ENCODE measurements around the gene GRIN2A.

The GRIN2A gene

DNA sequence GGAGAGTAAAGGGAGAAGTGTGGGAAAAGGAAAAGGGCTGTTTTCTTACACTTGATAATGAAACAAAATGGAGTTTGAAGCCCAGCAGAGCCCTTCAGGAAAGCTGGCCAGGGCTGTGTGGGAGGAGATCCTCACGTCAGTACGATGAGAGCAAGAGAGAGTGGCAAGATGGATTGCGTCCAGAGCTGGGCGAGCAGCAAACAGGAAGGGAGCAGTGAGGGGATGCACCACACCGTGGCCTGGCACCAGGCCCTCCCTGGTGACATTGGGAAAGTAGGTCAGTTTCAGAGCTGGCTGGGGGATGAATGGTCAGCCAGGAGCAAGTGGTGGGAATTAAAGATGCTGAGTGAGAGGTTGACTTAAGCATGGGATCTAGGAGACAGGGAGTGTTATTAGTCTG lies 273.6 kb downstream of the GRIN2A start:
- peak; percentile 87 for DNase-seq

DNA sequence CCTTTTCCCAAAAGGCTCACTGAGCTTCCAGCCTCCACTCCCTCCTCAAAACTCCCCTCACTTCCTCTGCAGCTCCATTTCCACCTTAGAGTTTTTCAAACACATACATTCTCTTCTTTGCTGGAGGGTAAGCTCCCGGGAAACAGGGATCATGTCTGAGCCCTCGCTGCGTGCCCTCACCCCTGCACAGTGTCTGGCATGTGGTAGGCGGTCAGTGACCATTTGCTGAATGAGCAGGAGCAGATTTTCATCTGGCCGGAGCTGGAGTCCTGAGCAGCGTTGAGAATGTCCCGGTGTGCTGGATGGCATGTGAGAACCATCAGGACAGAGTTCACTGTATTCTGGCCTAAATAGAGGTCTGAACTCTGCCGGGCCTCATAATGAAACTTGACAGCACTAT lies 274.5 kb downstream of the GRIN2A start:
- no peak for DNase-seq

DNA sequence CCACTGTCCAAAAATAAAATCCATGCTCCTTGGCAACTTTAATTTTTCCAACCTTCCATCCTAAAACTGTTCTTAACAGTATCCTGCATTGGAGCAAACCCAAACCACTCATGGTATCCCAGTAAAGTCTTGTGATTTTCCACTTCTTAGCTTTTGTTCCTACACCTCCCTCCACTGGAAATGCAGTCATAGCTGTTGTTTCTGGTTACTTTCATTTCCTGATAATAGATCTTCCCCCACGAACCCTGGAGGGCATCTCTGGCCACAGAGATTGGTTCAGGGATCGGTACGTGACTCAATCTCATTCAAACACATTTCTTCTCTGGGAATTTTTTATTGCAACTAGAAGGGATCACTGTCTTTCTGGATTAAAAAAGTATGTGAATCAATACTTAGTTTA lies 276.0 kb downstream of the GRIN2A start:
- DNase-seq = peak; percentile 39

DNA sequence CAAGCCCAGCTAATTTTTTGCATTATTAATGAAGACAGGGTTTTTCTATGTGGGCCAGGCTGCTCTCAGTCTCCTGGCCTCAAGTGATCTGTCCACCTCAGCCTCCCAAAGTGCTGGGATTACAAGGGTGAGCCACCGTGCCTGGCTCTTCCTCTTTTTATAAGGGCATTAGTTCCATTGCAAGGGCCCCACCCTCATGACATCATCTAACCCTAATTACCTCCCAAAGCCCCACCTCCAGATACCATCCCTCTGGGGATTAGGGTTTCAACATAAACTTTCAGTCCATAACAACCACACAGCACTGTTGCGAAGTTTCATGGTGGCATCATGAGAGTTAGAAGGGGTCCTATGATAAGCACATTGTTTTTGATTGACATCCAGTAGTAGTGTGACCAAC lies 277.7 kb downstream of the GRIN2A start:
- no peak for DNase-seq

DNA sequence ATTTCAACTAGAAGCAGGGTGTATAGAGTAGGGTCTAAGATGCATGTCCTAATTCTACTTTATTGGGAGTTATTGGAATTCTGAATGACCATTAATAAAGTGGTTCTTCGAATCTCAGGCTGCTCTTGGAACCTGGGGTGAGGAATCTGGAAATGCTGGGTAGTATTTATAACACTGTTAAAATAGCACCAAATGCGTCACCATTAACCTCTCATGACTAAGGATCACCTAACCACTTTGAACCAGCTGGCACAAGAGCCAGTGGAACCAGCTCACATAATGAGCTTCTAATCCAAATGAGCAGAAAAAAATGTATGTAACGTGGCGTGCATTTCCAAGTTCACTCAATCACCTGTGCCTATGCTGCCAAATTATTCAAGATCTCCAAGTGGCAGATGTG lies 281.7 kb downstream of the GRIN2A start:
- DNase-seq = no peak

DNA sequence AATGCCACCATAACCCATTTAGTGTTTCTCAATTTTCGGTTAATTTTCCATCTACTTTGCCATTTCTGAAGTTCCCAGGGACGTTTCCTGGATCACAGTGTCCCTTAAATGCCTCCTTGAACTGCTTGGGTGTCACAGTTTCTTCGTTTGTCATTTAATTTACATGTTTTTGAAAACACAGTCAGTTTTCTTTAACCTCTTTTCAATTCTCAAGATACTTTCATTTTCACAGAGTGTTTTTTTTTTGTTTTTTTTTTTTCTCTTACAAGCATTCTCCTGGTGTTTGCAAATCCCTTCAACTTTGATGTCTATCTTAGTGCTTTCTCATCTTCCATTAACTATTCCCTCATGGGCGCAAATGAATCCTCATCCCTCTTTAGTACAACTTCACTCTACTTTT lies 283.7 kb downstream of the GRIN2A start:
- DNase-seq = no peak

DNA sequence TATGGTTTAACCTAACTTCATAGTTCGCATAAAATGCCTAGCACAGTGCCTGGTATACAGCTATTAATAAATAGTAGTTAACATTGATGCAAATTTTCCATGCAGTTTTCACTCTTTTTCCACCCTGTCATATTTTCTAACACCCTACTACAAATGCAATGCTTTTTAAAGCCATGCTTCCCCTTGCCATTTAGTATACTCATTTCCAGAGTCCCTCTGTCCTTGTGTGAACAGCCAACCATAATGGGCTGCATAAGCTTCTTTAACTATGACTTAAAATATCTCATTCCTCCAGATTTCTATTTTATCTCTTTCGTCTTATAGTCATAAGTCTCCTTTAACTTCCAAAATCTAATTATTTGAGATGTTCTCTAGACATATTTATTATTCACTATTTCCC lies 284.1 kb downstream of the GRIN2A start:
- no peak for DNase-seq

DNA sequence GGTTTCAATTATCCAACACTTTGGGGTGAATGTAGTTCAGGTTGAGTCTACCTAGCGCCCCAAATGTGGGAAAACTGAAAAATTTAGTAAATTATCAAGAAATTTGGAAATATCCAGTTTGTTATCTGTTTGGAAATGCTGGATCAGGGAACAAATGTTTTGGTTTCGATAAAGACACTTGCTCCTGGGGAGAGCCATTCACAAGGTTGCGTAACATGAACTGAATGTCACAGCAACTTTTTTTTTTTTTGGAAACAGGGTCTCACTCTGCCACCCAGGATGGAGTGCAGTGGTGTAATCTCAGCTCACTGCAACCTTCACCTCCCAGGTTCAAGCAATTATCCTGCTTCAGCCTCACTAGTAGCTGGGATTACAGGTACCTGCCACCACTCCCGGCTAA lies 286.4 kb downstream of the GRIN2A start:
- no peak for DNase-seq

DNA sequence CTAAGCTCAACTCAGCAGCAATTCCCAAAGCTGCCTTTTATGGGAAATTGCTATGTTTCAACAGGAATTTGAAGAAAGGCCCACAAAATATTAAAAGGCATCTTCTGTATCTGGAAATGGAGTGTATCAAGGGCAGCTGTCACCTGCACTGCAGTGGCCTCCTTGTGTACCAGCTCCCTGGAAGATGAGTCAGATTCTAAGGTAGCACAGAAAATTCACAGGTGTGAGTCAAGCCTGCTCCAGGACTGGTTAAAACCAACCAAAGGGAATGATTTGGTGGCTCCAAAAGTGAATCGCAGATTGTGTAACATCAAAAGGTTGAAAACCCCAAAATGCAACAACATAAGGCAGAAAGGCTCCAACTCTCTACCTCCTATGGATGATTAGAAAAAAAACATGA lies 296.4 kb downstream of the GRIN2A start:
- DNase-seq = no peak

DNA sequence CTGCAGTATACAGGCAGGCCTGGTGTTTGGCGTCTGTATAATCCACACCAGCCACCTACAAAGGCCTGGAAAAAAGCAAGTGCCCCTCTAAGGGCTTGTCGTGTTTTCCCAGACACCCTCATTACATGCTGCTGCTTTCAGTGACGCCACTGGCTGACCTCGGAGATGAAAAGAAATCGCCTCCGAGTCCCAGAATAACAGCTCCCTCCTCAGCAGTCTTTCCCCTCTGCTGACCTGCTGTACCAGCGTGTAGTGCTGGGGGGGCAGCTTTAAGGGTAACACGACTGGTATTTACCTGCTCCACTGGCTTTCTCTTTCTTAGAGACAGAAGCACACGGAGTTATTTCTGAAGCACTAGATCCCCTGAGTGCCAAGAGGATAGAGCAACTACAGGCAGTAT lies 296.8 kb downstream of the GRIN2A start:
- DNase-seq = no peak

DNA sequence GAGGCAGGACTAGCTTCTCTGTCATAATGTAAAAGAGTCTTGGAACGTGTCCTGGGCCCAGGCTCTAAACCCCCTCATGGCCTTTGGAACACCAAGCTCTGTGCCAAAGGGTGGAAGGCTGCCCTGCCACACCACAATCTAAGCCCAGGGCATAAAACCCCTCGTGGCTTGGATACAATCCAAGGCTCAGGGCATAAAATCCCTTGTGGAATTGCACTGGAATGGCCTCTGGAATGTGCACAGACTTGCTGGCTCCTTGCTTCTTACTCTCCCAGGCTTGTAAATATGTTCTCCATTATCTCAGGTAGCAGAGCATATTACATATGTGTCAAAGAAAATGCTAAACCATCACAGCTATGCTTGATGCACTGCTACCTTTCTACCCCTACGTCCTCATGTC lies 306.2 kb downstream of the GRIN2A start:
- peak; percentile 38 for DNase-seq

DNA sequence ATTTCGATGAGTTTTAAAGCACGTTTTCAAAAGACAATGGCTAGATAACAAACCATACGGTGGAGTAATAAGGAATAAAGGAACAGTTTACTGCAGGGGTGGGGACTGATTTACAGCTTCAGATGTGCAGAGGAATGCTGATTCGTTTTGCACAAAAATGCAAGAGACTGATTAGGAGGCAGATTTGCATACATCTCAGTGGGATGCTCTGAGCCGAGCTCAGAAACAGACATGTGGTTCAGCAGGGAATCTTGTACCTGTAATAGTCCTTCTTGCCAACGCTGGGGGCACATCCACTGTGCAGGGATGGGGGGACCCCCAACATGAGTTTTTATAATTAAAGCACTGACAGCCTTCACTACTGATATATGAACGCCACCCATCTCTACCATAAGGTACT lies 308.0 kb downstream of the GRIN2A start:
- DNase-seq = no peak

DNA sequence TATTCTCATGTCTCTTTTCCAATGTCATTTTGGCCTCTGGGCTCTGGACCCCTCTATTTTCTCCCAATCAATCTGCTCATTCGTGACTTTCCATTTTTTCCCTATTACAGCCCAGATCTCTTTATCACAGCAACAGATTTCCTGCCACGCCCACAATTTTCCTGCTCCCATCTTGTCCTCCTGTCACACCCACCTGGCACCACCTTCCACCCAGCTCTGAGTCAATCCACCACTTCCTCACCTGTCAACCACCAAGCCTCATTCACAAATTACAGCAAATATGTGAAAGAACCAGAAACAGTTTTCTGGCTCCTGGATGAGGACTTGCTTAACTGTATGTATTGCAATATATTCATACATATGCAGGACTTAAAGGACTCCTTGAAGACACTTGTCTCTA lies 311.3 kb downstream of the GRIN2A start:
- DNase-seq = peak; percentile 74

DNA sequence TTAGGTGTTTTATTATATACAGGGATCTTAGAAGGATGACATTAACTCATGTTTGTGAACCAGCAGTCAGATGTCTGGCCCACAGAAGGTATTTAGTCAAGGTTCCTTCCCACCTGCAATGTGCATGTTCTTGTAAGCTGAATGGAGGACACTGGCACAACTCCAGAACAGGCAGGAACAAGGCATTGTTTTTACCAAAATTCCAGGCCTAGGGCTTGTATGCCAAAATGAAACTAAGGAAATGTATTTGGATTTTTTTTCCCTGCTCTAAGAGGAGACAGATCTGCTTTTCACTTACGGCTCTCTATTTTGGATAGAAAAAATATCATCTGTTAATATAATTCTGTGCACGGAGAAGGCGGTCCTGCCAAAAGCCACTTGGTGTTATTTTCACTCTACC lies 312.5 kb downstream of the GRIN2A start:
- DNase-seq = no peak

DNA sequence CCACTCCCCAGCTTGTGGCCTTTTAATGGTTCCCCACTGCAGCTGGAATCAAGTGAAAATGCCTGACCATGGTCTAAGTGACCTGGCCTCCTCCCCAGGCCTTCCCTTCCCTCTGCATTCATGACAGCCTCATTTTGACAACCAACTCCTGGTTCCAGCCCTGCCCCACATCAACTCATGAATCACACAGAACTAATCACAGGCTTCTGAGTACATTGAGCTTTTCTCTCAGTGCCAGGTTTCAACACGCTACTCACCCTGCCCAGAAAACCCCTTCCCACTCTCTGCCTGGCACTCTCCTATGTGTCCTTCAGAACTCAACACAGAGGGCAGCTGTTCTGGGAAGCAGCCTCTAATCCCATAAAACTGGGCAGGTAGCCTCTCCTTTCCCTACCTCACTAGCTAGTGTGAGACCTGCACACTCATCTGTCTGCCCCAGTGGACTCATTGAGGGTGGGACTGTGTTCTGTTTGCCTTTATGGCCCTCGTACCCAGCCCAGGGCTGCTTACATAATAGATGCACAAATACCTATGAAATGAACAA lies 313.6 kb downstream of the GRIN2A start:
- DNase-seq = no peak

DNA sequence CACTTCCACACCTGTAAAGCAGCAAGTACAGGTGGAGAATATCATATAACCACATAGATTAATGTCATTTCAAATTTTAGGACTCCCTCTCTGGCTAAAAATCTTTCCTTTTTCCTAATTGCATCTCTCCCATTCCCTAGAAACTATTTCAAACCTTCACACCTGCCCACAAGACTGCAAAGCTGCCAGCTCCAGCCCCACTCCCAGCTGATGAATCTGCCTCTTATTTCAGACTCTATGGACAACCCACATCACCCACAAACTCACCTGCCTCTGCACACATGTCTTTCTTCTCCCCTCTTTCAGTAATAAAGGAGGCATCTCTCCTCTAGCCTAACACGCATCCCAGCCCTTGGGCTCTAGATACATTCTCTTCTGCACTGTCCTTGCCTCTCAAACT lies 315.1 kb downstream of the GRIN2A start:
- DNase-seq = no peak

DNA sequence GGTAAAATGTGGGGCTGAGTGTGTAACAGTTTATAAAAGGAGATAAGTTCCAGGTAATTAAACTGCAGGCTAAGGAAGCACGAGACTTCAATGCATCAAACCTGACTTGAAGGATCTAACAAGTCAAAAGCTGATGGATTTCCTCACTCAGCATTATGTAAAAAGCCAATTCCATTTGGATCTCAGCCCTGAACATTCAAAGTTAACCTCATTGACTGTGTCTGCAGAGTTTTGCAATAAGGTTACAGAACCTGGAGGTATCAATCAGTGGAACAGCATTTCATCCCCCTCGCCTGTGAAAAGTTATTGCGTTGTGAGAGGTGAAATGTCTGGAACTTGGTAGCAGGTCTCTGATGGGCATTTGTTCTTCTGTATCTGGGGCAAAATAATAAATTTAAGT lies 317.8 kb downstream of the GRIN2A start:
- DNase-seq = no peak

DNA sequence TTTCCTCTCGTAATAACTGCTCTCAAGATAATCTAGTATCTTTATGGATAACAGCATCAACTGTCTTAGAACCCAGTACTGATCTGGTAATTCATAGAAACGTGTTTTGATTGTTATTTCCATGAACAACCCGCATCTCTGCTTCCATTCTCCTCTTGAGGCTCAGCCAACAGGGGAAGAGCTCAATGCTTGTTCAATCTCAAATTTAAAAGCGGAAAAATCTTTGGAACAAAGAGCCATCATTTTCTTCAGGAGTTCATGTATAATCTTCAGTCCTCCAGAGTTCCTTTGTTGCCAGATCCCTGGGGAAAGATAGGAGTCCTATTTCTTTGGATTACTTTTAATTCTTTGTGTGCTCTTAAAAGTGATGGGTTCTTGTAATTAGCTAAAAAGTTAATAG lies 319.9 kb downstream of the GRIN2A start:
- DNase-seq = no peak

DNA sequence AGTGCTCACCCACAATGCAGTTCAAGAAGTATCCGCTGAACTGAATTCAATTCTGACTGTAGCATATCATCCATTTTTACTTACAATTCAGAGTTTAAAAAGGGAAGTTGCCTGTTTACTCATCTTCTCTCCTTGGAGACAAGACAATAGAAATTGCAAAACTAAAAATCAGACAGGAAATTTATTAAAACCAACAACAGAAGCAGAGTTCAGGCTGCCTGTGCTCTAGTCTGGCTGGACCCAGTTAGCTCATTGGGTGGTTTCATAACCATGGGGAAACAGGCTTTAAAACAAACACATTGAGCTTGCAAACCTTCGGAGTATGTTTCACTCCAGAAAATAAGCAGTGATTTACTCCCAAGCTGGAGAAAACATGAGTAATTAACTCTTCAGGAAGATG lies 321.4 kb downstream of the GRIN2A start:
- DNase-seq = no peak

DNA sequence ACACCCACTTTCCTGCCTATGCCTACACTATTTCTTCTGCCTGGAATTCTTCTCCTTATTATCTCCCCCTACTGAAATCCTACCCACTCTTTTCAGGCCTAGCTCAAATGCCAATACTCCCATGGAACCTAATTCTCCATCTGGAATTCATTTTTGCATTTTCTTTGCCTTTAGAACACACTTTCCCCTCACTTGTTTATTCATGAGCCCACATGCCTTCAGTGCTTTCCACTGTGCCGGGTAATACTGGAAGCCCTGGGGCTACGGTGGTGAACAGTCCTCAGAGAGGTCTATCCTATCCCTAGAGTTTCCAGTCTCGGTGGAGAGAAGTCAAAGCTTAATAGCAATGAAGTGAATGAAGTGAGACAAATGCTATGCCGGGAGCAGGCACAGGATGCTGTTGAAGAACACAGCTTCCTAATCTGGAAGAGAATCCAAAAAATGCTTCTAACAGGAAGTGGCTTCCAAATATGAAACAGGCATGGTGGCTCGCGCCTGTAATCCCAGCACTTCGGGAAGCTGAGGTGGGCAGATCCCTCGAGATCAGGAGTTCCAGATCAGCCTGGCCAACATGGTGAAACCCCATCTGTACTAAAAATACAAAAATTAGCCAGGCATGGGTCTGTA lies 322.4 kb downstream of the GRIN2A start:
- no peak for DNase-seq

DNA sequence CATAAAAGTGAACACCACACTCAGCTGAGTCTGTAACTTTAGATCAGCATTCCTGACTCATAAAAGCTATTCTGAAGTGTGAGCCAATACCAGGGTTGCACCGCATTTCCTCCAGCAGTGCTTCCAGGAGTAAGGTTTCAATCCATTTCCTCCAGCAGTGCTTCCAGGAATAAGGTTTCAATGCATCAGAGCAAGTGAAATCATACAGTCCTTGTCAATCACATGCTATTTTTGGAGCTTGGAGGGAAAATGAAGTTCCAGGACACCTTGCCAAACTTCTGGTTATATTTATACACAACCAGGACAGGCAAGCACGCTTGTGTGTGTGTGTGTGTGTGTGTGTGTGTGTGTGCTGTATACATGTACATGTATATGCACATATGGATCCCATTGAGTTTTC lies 327.6 kb downstream of the GRIN2A start:
- peak; percentile 70 for DNase-seq

DNA sequence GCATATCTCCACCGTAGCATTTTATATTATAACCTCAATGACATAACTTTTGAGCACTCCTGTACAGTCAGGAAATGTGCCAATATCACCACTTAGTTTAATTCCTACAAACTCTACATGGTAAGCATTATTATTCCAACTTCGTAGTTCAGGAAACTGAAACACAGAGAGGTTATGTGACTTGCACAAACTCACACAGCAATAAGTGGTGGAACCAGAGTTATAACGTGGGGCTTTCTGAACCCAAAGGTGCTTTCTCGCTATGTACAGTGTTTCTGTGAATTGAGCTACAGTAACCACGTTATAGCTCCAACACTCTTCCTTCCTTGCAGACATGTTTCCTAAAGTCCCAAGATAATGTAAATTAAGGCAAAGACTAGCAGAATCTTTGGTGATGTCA lies 330.2 kb downstream of the GRIN2A start:
- DNase-seq = no peak

DNA sequence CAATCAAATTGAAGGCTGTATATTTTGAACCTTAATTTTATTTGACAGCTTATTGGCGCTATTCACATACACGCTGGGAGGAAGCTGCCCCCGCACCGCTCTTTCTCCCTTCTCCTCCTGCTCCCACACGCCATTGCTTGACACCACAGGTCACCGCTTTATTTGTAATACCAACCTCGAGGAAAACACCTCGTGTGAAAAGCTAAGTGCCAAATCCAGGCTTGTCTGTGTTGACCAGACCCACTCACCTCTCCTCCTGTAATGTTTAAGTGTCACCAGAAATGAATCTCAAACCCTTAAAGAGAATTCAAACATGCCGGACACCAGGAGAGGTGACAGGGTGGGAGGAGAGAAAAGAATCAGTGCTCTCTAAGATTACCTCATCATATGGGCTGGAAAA lies 331.4 kb downstream of the GRIN2A start:
- DNase-seq = no peak

DNA sequence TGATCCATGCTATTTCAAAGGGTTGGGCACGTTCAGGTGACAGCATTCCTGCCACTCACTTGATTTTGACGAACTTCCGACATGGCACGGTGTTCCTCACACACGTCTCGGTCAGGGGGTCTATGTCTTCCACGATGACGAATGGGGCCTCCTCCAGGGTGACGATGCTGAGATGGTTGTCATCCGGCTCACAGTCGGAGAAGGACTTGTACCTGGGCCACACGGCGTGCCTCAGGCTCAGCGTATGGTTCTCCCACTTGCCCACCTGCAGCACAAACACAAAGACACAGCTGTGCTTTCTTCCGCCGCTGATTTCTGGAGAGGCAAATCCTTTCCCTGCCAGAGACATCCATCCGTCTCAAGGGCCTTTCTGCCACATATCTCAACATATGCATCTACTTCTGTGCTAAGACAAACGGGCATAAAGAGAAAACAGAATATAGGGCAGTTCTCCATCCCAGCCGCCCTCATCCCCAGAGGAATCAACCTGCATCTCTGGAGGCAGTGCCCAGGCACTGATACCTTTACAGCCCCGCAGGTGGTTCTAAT lies 332.5 kb downstream of the GRIN2A start:
- no peak for DNase-seq

DNA sequence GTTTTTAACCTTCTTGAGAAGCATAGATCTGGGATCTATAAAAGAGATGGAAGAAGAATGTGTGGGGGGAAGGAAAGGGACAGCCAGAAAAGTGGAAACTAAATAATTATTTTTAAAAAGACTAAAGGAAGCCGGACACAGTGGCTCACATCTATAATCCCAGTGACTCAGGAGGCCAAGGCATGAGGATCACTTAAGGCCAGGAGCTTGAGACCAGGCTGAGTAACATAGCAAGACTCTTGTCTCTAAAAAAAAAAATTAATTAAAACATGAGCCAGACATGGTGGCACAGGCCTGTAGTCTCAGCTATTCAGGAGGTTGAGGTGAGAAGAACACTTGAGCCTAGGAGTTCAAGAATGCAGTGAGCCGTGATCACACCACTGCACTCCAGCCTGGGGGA lies 335.1 kb downstream of the GRIN2A start:
- no peak for DNase-seq

All from NCI-H226 (cell line).